Heart left ventricle (tissue), 16 donors: ENCODE results near the gene ZSWIM2. TPM values are rescaled to one million over a fixed set of nuclear protein-coding genes. Genes with fewer than 3 reads are reported as not detected.

Experiments used
- ATAC-seq, 4 donors: fragments of 200-7000 bp; cut with Tn5 transposase; one replicate each; pipeline ENCODE4 v1.9.1; 2020 to 2022; ENCODE audit warnings: moderate library complexity in 4 of 4, mild to moderate bottlenecking in 3 of 4, moderate number of reproducible peaks in 1 of 4
- DNase-seq, 5 donors: peaks; one replicate each; pipeline ENCODE4 v3.0.0-alpha.2; 2020
- H3K27ac ChIP-seq, 12 donors: fragments of 200-600 bp; sonication (generic) in 4 of 12; one replicate each; pipeline versions ENCODE4 v1.5.0 to v1.8.0; 2016 to 2022; ENCODE audit warnings: mild to moderate bottlenecking in 2 of 12
- H3K27me3 ChIP-seq, 9 donors: fragments of 200-600 bp; sonication (generic) in 2 of 9; one replicate each; pipeline versions ENCODE4 v1.5.1 to v1.8.0; 2016 to 2022; ENCODE audit warnings: mild to moderate bottlenecking in 3 of 9
- H3K36me3 ChIP-seq, 9 donors: fragments of 200-600 bp; sonication (generic) in 2 of 9; one replicate each; pipeline versions ENCODE4 v1.5.0 to v1.8.0; 2018 to 2022; ENCODE audit warnings: mild to moderate bottlenecking in 2 of 9
- H3K4me1 ChIP-seq, 12 donors: fragments of 200-600 bp; sonication (generic) in 4 of 12; one replicate each; pipeline versions ENCODE4 v1.5.0 to v1.8.0; 2016 to 2022; ENCODE audit warnings: mild to moderate bottlenecking in 3 of 12
- H3K4me3 ChIP-seq, 12 donors: fragments of 200-600 bp; sonication (generic) in 4 of 12; one replicate each; pipeline versions ENCODE4 v1.5.0 to v1.8.0; 2017 to 2022; ENCODE audit warnings: mild to moderate bottlenecking in 9 of 12, moderate library complexity in 4 of 12
- H3K9me3 ChIP-seq, 12 donors: fragments of 200-600 bp; sonication (generic) in 4 of 12; one replicate each; pipeline versions ENCODE4 v1.5.0 to v1.8.0; 2016 to 2022; ENCODE audit warnings: mild to moderate bottlenecking in 1 of 12
- CTCF ChIP-seq, 12 donors: fragments of 200-600 bp; sonication (generic) in 4 of 12; IDR thresholded peaks; one replicate each; pipeline versions ENCODE4 v1.5.0 to v1.8.0; 2018 to 2022; ENCODE audit warnings: antibody characterized with exemption in 12 of 12, mild to moderate bottlenecking in 5 of 12
- POLR2A ChIP-seq, 2 donors: fragments of 450-650 bp; IDR thresholded peaks; one replicate each; pipeline ENCODE4 v1.6.1; 2017; ENCODE audit warnings: antibody characterized with exemption in 2 of 2, mild to moderate bottlenecking in 2 of 2, moderate library complexity in 2 of 2
- WGBS, 4 donors: extraction: QIAGEN DNeasy Blood & Tissue Kit in 2 of 4; methylation state at CpG; one replicate each; pipeline versions ENCODE4 v1.1.5 to v1.1.7; 2013 to 2018; 5-methylcytosine and 5-hydroxymethylcytosine counted together
- intact Hi-C, 10 donors: fragments of 100-400 bp; cut with DNase I; formaldehyde crosslinking; loops; one replicate each; pipeline versions ENCODE4 v1.11.1 to v1.14.2; 2022
- polyA plus RNA-seq, 2 donors: library from polyadenylated mRNA; stranded (reverse); fragments of 200-250 nt; gene quantifications; one replicate each; pipeline ENCODE4 v1.2.3, GENCODE V29; 2013
- total RNA-seq, 9 donors: library from RNA; depleted of rRNA in 2 of 9; stranded (reverse); fragments of >200 nt in 2 of 9; fragmentation: NEBNext Ultra II Directional in 3 of 9; extraction: Animal tissue kit (Norgen Biotek cat#: 25700) in 3 of 9; gene quantifications; one replicate each; pipeline versions ENCODE4 v1.1.0 to v1.2.4, GENCODE V29; 2016 to 2023
- donor health status: ischemic (EF 13 %, LVEDD 7.1; RV severe dilation, severe dysfunction).
- donor health status: healthy with polysubstance abuse.
- donor health status: DM: no; HTN: yes; CAD: no.
- donor health status: DM: no; HTN: no; CAD: no.
- donor health status: ischemic (EF 25% LVEDD 6.9; RV normal size, moderate dysfunction).
- donor health status: ischemic (EF 25% LVEDD 5.7; RV mildly dilated, moderate dysfunction).
- donor health status: healthy.
- donor health status: DM: yes; HTN: yes; CAD: no.
- donor health status: ischemic (EF 35%, LVEDD 5.7; RV mildly dilated, moderate dysfunction).
- donor health status: nonischemic (EF 11% LVEDD 7.7; RV severe dilation, severe dysfunction).
- donor health status: DM: yes; HTN: yes; CAD: no.
- donor health status: PGD.
- donor health status: ischemic (EF 29% LVEDD 5.4; RV normal size, mild dysfunction).
- donor health status: nonischemic (EF 23%, LVEDD 6.1; RV moderate dilation, normal function).

The ZSWIM2 gene
- total and polyA plus RNA-seq, 11 donors = not detected

DNA sequence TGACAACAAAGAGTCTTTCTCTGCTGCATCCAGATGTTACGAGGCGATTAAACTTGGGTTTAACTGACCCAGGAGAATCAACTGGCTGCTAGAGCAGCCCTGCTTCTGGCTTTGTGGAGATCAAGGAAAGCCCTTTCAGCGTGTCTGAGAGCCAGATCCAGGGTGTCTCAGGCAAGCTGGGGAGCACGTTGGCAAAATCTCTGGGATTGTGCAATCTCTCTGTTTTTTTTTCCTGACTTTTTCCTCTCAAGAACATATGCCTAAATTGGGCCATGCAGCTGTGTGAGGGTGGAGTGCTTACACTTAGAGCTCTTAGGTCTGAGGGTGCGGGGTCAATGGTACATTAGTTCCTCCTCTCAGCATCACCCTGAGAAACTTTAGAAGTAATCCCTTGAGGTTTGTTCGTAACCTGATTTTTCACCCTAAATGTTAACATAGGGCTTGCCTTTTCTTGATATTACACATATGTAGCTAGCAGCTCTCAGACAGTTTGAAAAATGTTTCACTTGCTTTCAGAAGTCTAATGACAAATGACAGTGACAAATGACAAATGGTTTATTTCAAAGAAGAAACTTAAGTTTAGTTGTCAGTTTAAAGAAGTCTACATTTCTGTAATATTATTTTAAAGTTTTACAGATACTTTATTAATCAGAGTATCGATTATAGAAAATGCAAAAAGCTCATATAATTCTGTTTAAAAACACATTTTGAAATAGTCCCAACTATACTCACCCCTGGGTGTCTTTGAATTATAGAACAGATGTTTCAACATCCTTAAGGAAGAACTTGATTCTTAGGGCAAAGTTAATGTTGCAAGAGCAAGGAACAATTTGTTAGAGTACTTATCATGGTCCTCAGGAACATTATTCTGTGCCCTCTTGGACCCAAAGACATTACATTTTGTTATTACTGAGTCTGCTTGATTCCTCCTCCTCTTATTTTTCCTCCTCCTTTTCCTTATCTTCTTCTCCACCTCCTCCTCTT lies 38.4 kb upstream of the ZSWIM2 start:
- intact Hi-C loops = no loop called here
- H3K9me3 ChIP-seq = peaks cover 0 to 5% (median 0%) of the 10 kb centered on the region in 12 donors
- no peak for TF ChIP-seq POLR2A (IDR thresholded peaks at IDR 0.05)
- no peak for TF ChIP-seq CTCF (IDR thresholded peaks at IDR 0.05)
- 35 to 46% (median 43%) methylated on average over 7 of the region's 7 CpGs for WGBS, 4 donors
- DNase-seq = peak; percentile 48 to 72 (median 56)
- H3K4me1 ChIP-seq = peaks cover 0 to 37% (median 17%) of the 10 kb centered on the region in 12 donors
- H3K4me3 ChIP-seq = no peak overlapping the region
- H3K27ac ChIP-seq = peak overlapping the region in 11 of 12 donors; percentile 4 to 56 (median 39)
- H3K27me3 ChIP-seq = no peaks in the 10 kb centered on the region
- no peaks in the 10 kb centered on the region for H3K36me3 ChIP-seq
- ATAC-seq = peak; percentile 90 to 94 (median 91)

- H3K36me3 ChIP-seq = no peaks in the 10 kb centered on the region
- ATAC-seq (peak in 3 of 4 donors; percentile 15 to 74 (median 51)), DNase-seq (peak in 1 of 5 donors; percentile 22)
- WGBS, 4 donors = 18 to 30% (median 29%) methylated on average over 1 of the region's 1 CpG
- H3K27me3 ChIP-seq = no peaks in the 10 kb centered on the region
- peaks cover 0 to 37% (median 17%) of the 10 kb centered on the region in 12 donors for H3K4me1 ChIP-seq
- peak overlapping the region in 3 of 12 donors; percentile 2 to 52 (median 30) for H3K27ac ChIP-seq
- H3K4me3 ChIP-seq = no peak overlapping the region
- intact Hi-C loops = no loop called here
- no peak for TF ChIP-seq CTCF (IDR thresholded peaks at IDR 0.05)
- peaks cover 0 to 25% (median 0%) of the 10 kb centered on the region in 12 donors for H3K9me3 ChIP-seq
Observed at GRCh38 chr2:186884587-186884986, 35.6 kb upstream of the ZSWIM2 start.

DNA sequence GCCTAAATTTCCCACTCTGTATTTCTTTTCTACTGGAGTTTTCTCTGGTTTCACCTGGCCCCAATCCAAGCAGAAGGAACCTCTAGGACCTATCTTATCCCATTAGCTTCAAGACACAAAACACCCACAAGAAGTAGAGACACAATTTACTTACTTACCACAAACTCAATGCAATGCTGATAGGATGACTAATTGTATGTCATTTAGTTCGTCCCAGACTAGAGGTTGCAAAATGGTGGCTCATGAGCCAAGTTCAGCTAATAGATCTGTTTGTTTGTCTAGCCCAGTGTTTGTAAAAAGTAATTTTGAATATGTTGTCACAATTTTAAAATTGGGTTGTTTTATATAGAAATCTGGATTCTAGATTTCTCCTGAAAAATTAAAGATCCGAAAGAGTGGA lies 34.7 kb upstream of the ZSWIM2 start:
- H3K27ac ChIP-seq = no peak overlapping the region
- intact Hi-C loops = no loop called here
- peaks cover 0 to 37% (median 17%) of the 10 kb centered on the region in 12 donors for H3K4me1 ChIP-seq
- H3K9me3 ChIP-seq = peaks cover 0 to 25% (median 0%) of the 10 kb centered on the region in 12 donors
- H3K4me3 ChIP-seq = no peak overlapping the region
- no peak for TF ChIP-seq CTCF (IDR thresholded peaks at IDR 0.05)
- no peak for TF ChIP-seq POLR2A (IDR thresholded peaks at IDR 0.05)
- DNase-seq (no peak), ATAC-seq (no peak)
- WGBS, 4 donors = 91 to 94% (median 93%) methylated on average over 2 of the region's 2 CpGs
- no peaks in the 10 kb centered on the region for H3K27me3 ChIP-seq
- no peaks in the 10 kb centered on the region for H3K36me3 ChIP-seq

- 60 to 75% (median 69%) methylated on average over 2 of the region's 2 CpGs for WGBS, 4 donors
- Histone ChIP-seq H3K27me3 (no peaks in the 10 kb centered on the region), H3K4me1 (peaks cover 0 to 33% (median 15%) of the 10 kb centered on the region in 12 donors), H3K4me3 (no peak overlapping the region), H3K27ac (peak overlapping the region in 1 of 12 donors; percentile 16), H3K36me3 (no peaks in the 10 kb centered on the region), H3K9me3 (peaks cover 0 to 25% (median 0%) of the 10 kb centered on the region in 12 donors)
- intact Hi-C loops = no loop called here
- TF ChIP-seq CTCF (IDR thresholded peaks at IDR 0.05) (no peak), POLR2A (IDR thresholded peaks at IDR 0.05) (no peak)
- no peak for ATAC-seq
- peak in 1 of 5 donors; percentile 21 for DNase-seq
Observed at GRCh38 chr2:186882511-186883071, 33.6 kb upstream of the ZSWIM2 start.
